H9 (cell line): ENCODE measurements around the gene GNLY. TPM values are rescaled to one million over a fixed set of nuclear protein-coding genes. Genes with fewer than 3 reads are reported as not detected.

Experiments used
- DNase-seq: peaks from one replicate; pipeline ENCODE4 v3.0.0-alpha.2; 2017
- H2AFZ ChIP-seq: one replicate; pipeline ENCODE4 v1.6.1; 2013; ENCODE audit warnings: mild to moderate bottlenecking, low read length, control low read depth, moderate library complexity
- H2AK5ac ChIP-seq: 2 replicates; pipeline ENCODE4 v1.6.1; 2013; ENCODE audit warnings: low read length, control low read depth, mixed read lengths; ENCODE audit not compliant: insufficient read length
- H2BK120ac ChIP-seq: one replicate; pipeline ENCODE4 v1.6.1; 2013; ENCODE audit warnings: low read depth, mild to moderate bottlenecking, low read length, control low read depth, inconsistent platforms; ENCODE audit not compliant: poor library complexity, severe bottlenecking
- H2BK12ac ChIP-seq: 2 replicates; pipeline ENCODE4 v1.6.1; 2013; ENCODE audit warnings: low read length, control low read depth, mixed read lengths, low read depth; ENCODE audit not compliant: insufficient read length
- H2BK15ac ChIP-seq: 2 replicates; pipeline ENCODE4 v1.6.1; 2013; ENCODE audit warnings: low read depth, low read length, control low read depth
- H2BK20ac ChIP-seq: one replicate; pipeline ENCODE4 v1.6.1; 2013; ENCODE audit warnings: low read depth, mild to moderate bottlenecking, low read length, control low read depth, inconsistent platforms; ENCODE audit not compliant: poor library complexity, severe bottlenecking
- H2BK5ac ChIP-seq: 2 replicates; pipeline ENCODE4 v1.6.1; 2013; ENCODE audit warnings: low read length, control low read depth, mixed read lengths; ENCODE audit not compliant: insufficient read length
- H3K14ac ChIP-seq: 2 replicates; pipeline ENCODE4 v1.6.1; 2013; ENCODE audit warnings: low read length, control low read depth; ENCODE audit not compliant: insufficient read depth
- H3K18ac ChIP-seq: 2 replicates; pipeline ENCODE4 v1.6.1; 2013; ENCODE audit warnings: low read depth, mild to moderate bottlenecking, mixed read lengths, low read length, control low read depth; ENCODE audit not compliant: insufficient read length
- H3K23ac ChIP-seq: 2 replicates; pipeline ENCODE4 v1.6.1; 2013; ENCODE audit warnings: low read length, control low read depth, mixed read lengths, low read depth; ENCODE audit not compliant: insufficient read length
- H3K23me2 ChIP-seq: 2 replicates; pipeline ENCODE4 v1.6.1; 2013; ENCODE audit warnings: low read depth, mild to moderate bottlenecking, mixed read lengths, low read length, control low read depth; ENCODE audit not compliant: insufficient read length, poor library complexity, severe bottlenecking
- H3K27ac ChIP-seq: 2 replicates; pipeline ENCODE4 v1.5.1; 2013; ENCODE audit warnings: low read length, control low read depth, mixed read lengths, low read depth; ENCODE audit not compliant: insufficient read length
- H3K27me3 ChIP-seq: 2 replicates; pipeline ENCODE4 v1.6.1; 2013; ENCODE audit warnings: low read length, control low read depth, inconsistent platforms; ENCODE audit not compliant: insufficient read depth
- H3K4ac ChIP-seq: 2 replicates; pipeline ENCODE4 v1.6.1; 2013; ENCODE audit warnings: low read depth, mild to moderate bottlenecking, control low read depth, inconsistent platforms, low read length, moderate library complexity
- H3K4me1 ChIP-seq: 2 replicates; pipeline ENCODE4 v1.6.1; 2013; ENCODE audit warnings: low read length, control low read depth, inconsistent platforms; ENCODE audit not compliant: insufficient read depth
- H3K4me2 ChIP-seq: 2 replicates; pipeline ENCODE4 v1.6.1; 2013; ENCODE audit warnings: low read length, control low read depth, mixed read lengths; ENCODE audit not compliant: insufficient read length, insufficient read depth
- H3K56ac ChIP-seq: 2 replicates; pipeline ENCODE4 v1.6.1; 2013; ENCODE audit warnings: low read depth, mild to moderate bottlenecking, mixed read lengths, low read length, control low read depth; ENCODE audit not compliant: insufficient read length
- H3K79me1 ChIP-seq: 2 replicates; pipeline ENCODE4 v1.6.1; 2013; ENCODE audit warnings: low read depth, mild to moderate bottlenecking, moderate library complexity, low read length, control low read depth, inconsistent platforms; ENCODE audit not compliant: insufficient read depth, poor library complexity, severe bottlenecking
- H3K79me2 ChIP-seq: 2 replicates; pipeline ENCODE4 v1.6.1; 2013; ENCODE audit warnings: low read length, control low read depth, inconsistent platforms; ENCODE audit not compliant: insufficient read depth
- H3K9ac ChIP-seq: 2 replicates; pipeline ENCODE4 v1.6.1; 2013; ENCODE audit warnings: low read length, control low read depth, mixed read lengths; ENCODE audit not compliant: insufficient read length; ENCODE audit errors: extremely low read depth
- H3K9me3 ChIP-seq: one replicate; pipeline ENCODE4 v1.6.1; 2013; ENCODE audit warnings: low read depth, low read length, inconsistent platforms; ENCODE audit not compliant: control insufficient read depth
- H3T11ph ChIP-seq: one replicate; pipeline ENCODE4 v1.6.1; 2013; ENCODE audit warnings: mild to moderate bottlenecking, low read length, control low read depth, inconsistent platforms
- H4K20me1 ChIP-seq: one replicate; pipeline ENCODE4 v1.6.1; 2013; ENCODE audit not compliant: control insufficient read depth, insufficient read length, insufficient read depth
- H4K5ac ChIP-seq: 2 replicates; pipeline ENCODE4 v1.6.1; 2013; ENCODE audit warnings: low read depth, mild to moderate bottlenecking, mixed read lengths, low read length, control low read depth; ENCODE audit not compliant: insufficient read length
- H4K8ac ChIP-seq: replicated peaks from 2 replicates; pipeline ENCODE4 v1.6.1; 2013; ENCODE audit warnings: low read length, control low read depth, mixed read lengths, low read depth; ENCODE audit not compliant: insufficient read length
- H4K91ac ChIP-seq: 2 replicates; pipeline ENCODE4 v1.6.1; 2013; ENCODE audit warnings: low read depth, mild to moderate bottlenecking, moderate library complexity, mixed read lengths, low read length, control low read depth; ENCODE audit not compliant: insufficient read length
- H3K27ac Mint-ChIP-seq, 3 experiments: 2 replicates in 2 of 3; 3 replicates in 1 of 3; pipeline ENCODE4 v1.8.0; 2020 to 2021; ENCODE audit warnings: mixed read lengths in 3 of 3, mild to moderate bottlenecking in 1 of 3, moderate library complexity in 1 of 3
- H3K27me3 Mint-ChIP-seq: 2 replicates; pipeline ENCODE4 v1.8.0; 2021; ENCODE audit warnings: low read depth, mild to moderate bottlenecking, moderate library complexity, mixed read lengths
- H3K36me3 Mint-ChIP-seq, 3 experiments: 2 replicates in 2 of 3; 3 replicates in 1 of 3; pipeline ENCODE4 v1.8.0; 2020 to 2021; ENCODE audit warnings: low read depth in 3 of 3, mixed read lengths in 3 of 3; ENCODE audit not compliant: insufficient read depth in 1 of 3
- H3K4me1 Mint-ChIP-seq, 2 experiments: 2 replicates each; pipeline ENCODE4 v1.8.0; 2020; ENCODE audit warnings: mixed read lengths in 2 of 2
- H3K4me3 Mint-ChIP-seq, 2 experiments: 2 replicates in 1 of 2; 3 replicates in 1 of 2; pipeline ENCODE4 v1.8.0; 2020 to 2021; ENCODE audit warnings: mild to moderate bottlenecking in 2 of 2, mixed read lengths in 2 of 2, moderate library complexity in 1 of 2
- H3K9me3 Mint-ChIP-seq, 2 experiments: 2 replicates in 1 of 2; 3 replicates in 1 of 2; pipeline ENCODE4 v1.8.0; 2020; ENCODE audit warnings: mild to moderate bottlenecking in 2 of 2, mixed read lengths in 2 of 2, moderate library complexity in 1 of 2
- CTCF ChIP-seq: fragments of 200-600 bp; sonication (generic); conservative IDR thresholded peaks from 3 replicates; pipeline ENCODE4 v1.8.0; 2021; ENCODE audit warnings: antibody characterized with exemption, mild to moderate bottlenecking
- WGBS: extraction: QIAGEN DNeasy Blood & Tissue Kit; methylation state at CpG from one replicate; pipeline ENCODE4 v1.1.7; 2013; ENCODE audit warnings: missing lambda C conversion rate, low lambda C conversion rate, mixed read lengths; ENCODE audit not compliant: insufficient read length; ENCODE audit errors: extremely low coverage; 5-methylcytosine and 5-hydroxymethylcytosine counted together
- total RNA-seq: library from RNA; stranded (reverse); gene quantifications from 2 replicates; pipeline ENCODE4 v1.2.1, GENCODE V29; 2021

The GNLY gene
- total RNA-seq, 1 experiment from 2014 or later: not detected

- no peak overlapping the region for H2AFZ ChIP-seq
- H2BK20ac ChIP-seq: no peak overlapping the region
- H2AK5ac ChIP-seq: no peak overlapping the region
- H3T11ph ChIP-seq: no peak overlapping the region
- Mint-ChIP-seq H3K36me3 (no peaks in the 10 kb centered on the region), H3K27me3 (peaks cover 32% of the 10 kb centered on the region), H3K9me3 (no peaks in the 10 kb centered on the region), H3K27ac (peak overlapping the region in 1 of 3 experiments; percentile 65; a peak in 1 of 7 replicates), H3K4me3 (no peak overlapping the region), H3K4me1 (peaks cover under 1 to 3% of the 10 kb centered on the region in 2 experiments; a peak in 2 of 4 replicates)
- H3K27me3 ChIP-seq: no peaks in the 10 kb centered on the region
- H4K5ac ChIP-seq: no peak overlapping the region
- no peak for TF ChIP-seq CTCF
- H3K23ac ChIP-seq: no peak overlapping the region
- no peak overlapping the region for H3K27ac ChIP-seq
- H3K4me1 ChIP-seq: no peaks in the 10 kb centered on the region
- H2BK12ac ChIP-seq: no peak overlapping the region
- no CpG with 5 or more reads among the region's 4 CpGs for WGBS
- no peaks in the 10 kb centered on the region for H3K79me2 ChIP-seq
- H3K4ac ChIP-seq: no peak overlapping the region
- DNase-seq: no peak
- H2BK120ac ChIP-seq: no peak overlapping the region
- H3K23me2 ChIP-seq: no peaks in the 10 kb centered on the region
- H3K9ac ChIP-seq: no peak overlapping the region
- H4K91ac ChIP-seq: no peak overlapping the region
- H3K18ac ChIP-seq: no peak overlapping the region
- no peak overlapping the region for H2BK5ac ChIP-seq
- H3K14ac ChIP-seq: no peak overlapping the region; the same call in 1 of the 2 replicates
- H4K20me1 ChIP-seq: no peaks in the 10 kb centered on the region
- H3K56ac ChIP-seq: no peak overlapping the region
- no peak overlapping the region for H2BK15ac ChIP-seq
- H4K8ac ChIP-seq: no peak overlapping the region
- H3K79me1 ChIP-seq: no peaks in the 10 kb centered on the region
- no peak overlapping the region for H3K4me2 ChIP-seq
- no peaks in the 10 kb centered on the region for H3K9me3 ChIP-seq
These were observed 39.9 kb downstream of the GNLY start for GRCh38 chr2:85734015-85734414.
